MCF 10A (cell line): ENCODE measurements around the gene MRPL2. TPM values are rescaled to one million over a fixed set of nuclear protein-coding genes. Genes with fewer than 3 reads are reported as not detected.
A peak's percentile ranks its signal among the peaks of the same experiment; 100 is the strongest.

Experiments
- BruUV-seq: library from RNA; stranded (reverse); fragments of 400-500 nt; replicated peaks from 2 replicates; lab custom pipeline; 2021; lab: Mats Ljungman, UMichigan
- CTCF ChIA-PET: fragments of 300-600 bp; sonication (Branson Sonifier 250); formaldehyde crosslinking; extraction: SDS; loops from one replicate; lab custom pipeline; 2021; ENCODE audit warnings: antibody characterized with exemption, inconsistent platforms; lab: Yijun Ruan, JAX
- POLR2A ChIA-PET: fragments of 300-600, 350-650 bp; sonication (Branson Sonifier 250); formaldehyde crosslinking; extraction: SDS; loops from one replicate; lab custom pipeline; 2020; ENCODE audit warnings: antibody characterized with exemption, inconsistent platforms; lab: Yijun Ruan, JAX
- DNase-seq: peaks from one replicate; pipeline ENCODE4 v3.0.0-alpha.2; 2018; ENCODE audit not compliant: unreplicated experiment
- H3K27ac Mint-ChIP-seq: one replicate; pipeline ENCODE4 v1.8.0; 2022; ENCODE audit warnings: mild to moderate bottlenecking, low read depth, mixed read lengths; ENCODE audit not compliant: unreplicated experiment
- H3K27me3 Mint-ChIP-seq: one replicate; pipeline ENCODE4 v1.8.0; 2022; ENCODE audit warnings: mixed read lengths; ENCODE audit not compliant: insufficient read depth, unreplicated experiment
- H3K36me3 Mint-ChIP-seq: one replicate; pipeline ENCODE4 v1.8.0; 2022; ENCODE audit warnings: mild to moderate bottlenecking, moderate library complexity, mixed read lengths; ENCODE audit not compliant: insufficient read depth, unreplicated experiment
- H3K4me1 Mint-ChIP-seq: one replicate; pipeline ENCODE4 v1.8.0; 2022; ENCODE audit warnings: mixed read lengths; ENCODE audit not compliant: insufficient read depth, unreplicated experiment
- H3K4me3 Mint-ChIP-seq: one replicate; pipeline ENCODE4 v1.8.0; 2022; ENCODE audit warnings: mild to moderate bottlenecking, moderate library complexity, mixed read lengths; ENCODE audit not compliant: unreplicated experiment
- H3K9me3 Mint-ChIP-seq: one replicate; pipeline ENCODE4 v1.8.0; 2022; ENCODE audit warnings: mixed read lengths; ENCODE audit not compliant: unreplicated experiment
- intact Hi-C: fragments of 100-400 bp; cut with micrococcal nuclease; formaldehyde crosslinking; loops from 2 replicates; pipeline ENCODE4 v1.14.1; 2022
- total RNA-seq: library from RNA; stranded (reverse); gene quantifications from 2 replicates; pipeline ENCODE4 v1.2.3, GENCODE V29; 2022
- TF ChIP-seq, protein P1 (sequence below): fragments of 200-600 bp; IDR thresholded peaks from one replicate; pipeline ENCODE4 v1.8.0; 2022; ENCODE audit warnings: antibody characterized with exemption, mild to moderate bottlenecking; ENCODE audit not compliant: unreplicated experiment

The MRPL2 gene
- total RNA-seq, 1 experiment from 2014 or later = 155 TPM

DNA sequence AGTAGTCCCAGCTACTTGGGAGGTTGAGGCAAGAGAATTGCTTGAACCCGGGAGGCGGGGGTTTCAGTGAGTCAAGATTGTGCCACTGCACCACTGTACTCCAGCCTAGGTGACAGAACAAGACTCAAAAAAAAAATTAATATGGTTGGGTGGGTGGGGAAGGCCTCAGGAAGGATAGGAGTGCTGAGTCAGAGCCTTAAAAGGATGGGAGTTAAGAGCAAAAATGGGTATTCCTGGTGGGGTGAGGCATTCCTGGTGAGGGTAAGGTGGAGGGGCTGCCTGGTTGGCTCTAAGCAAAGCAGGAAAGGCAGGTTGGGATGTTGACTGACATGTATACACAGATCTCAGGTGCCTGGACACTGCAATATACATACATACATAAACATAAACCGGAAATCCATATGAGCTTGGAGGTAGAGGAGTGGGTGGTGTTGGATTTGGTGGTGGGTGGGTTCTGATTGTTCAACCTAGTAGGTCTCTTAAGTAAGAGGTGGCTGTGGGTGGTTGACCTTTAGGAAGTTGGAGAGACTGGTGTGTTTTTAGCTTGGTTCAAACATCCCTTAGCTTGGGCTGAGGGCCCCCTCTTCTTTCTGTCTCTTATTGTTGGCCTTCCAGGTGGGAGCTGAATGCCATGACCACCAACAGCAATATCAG lies 39.1 kb downstream of the MRPL2 start:
- Mint-ChIP-seq H3K27me3 (no peaks in the 10 kb centered on the region), H3K4me1 (peaks cover 15% of the 10 kb centered on the region), H3K27ac (no peak overlapping the region), H3K9me3 (no peaks in the 10 kb centered on the region), H3K36me3 (peaks cover 42% of the 10 kb centered on the region), H3K4me3 (no peak overlapping the region)
- intact Hi-C loops = no loop called here
- ChIA-PET POLR2A (interaction anchor here (0.7 to 3.4 kb wide), 12 partner anchors 12 to 273 kb away, joined by 3 to 35 read pairs (median 7); partner anchors contain the start of genes CNPY3, CUL7, CUL9 and KLC4), CTCF (interaction anchor here (0.6 to 1.2 kb wide), 6 partner anchors 13 to 151 kb away, joined by 3 to 5 read pairs (median 4); no protein-coding TSS in a partner anchor)
- TF ChIP-seq, protein P1, sequence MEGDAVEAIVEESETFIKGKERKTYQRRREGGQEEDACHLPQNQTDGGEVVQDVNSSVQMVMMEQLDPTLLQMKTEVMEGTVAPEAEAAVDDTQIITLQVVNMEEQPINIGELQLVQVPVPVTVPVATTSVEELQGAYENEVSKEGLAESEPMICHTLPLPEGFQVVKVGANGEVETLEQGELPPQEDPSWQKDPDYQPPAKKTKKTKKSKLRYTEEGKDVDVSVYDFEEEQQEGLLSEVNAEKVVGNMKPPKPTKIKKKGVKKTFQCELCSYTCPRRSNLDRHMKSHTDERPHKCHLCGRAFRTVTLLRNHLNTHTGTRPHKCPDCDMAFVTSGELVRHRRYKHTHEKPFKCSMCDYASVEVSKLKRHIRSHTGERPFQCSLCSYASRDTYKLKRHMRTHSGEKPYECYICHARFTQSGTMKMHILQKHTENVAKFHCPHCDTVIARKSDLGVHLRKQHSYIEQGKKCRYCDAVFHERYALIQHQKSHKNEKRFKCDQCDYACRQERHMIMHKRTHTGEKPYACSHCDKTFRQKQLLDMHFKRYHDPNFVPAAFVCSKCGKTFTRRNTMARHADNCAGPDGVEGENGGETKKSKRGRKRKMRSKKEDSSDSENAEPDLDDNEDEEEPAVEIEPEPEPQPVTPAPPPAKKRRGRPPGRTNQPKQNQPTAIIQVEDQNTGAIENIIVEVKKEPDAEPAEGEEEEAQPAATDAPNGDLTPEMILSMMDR = no peak
- DNase-seq = no peak
- BruUV-seq = no TSS peak

DNA sequence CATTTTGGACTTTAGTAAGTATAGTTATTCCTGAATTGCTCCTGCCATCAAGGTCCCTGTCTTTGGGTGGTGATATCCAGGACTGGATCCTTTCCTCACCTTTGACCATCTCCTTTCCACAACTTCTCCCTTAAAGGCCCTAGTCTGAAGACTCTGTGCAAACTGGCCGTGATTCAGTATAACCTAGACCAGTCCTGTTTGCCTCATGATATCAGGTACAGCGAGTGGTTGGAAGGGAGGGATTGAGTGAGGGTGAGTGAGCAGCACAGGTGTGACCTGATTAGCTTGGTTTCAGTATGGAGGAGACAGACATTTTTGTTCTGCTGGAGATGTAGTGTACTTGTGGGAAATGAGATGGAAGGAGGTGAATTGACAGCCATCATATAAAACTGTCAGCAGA lies 40.1 kb downstream of the MRPL2 start:
- H3K36me3 Mint-ChIP-seq = peaks cover 41% of the 10 kb centered on the region
- TF ChIP-seq, protein P1 = no peak
- intact Hi-C loops = no loop called here
- no peak for DNase-seq
- H3K27ac Mint-ChIP-seq = peak overlapping the region; percentile 16
- H3K9me3 Mint-ChIP-seq = no peaks in the 10 kb centered on the region
- no TSS peak for BruUV-seq
- peaks cover 17% of the 10 kb centered on the region for H3K4me1 Mint-ChIP-seq
- POLR2A ChIA-PET = interaction anchor here (0.7 kb wide), 2 partner anchors 40 to 91 kb away, joined by 3 to 4 read pairs; partner anchors contain the start of genes KLC4 and MRPL2
- no peak overlapping the region for H3K4me3 Mint-ChIP-seq
- no peaks in the 10 kb centered on the region for H3K27me3 Mint-ChIP-seq
- CTCF ChIA-PET = no interaction called here

DNA sequence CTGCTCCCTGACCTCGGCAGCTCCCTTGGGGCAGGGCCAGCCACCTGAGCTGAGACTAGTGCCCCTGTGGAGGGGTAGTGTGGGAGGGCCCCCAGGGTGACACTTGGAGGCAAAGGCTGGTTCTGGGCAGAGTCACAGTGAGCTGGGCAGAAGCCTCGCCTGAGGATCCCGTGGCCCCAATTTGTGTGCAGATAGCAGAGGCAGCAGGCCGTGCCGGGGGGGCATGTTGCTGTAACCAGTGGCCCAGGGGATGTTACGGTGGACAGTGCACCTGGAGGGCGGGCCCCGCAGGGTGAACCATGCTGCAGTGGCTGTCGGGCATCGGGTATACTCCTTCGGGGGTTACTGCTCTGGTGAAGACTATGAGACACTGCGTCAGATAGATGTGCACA lies 42.3 kb downstream of the MRPL2 start:
- DNase-seq = no peak
- H3K4me3 Mint-ChIP-seq = no peak overlapping the region
- CTCF ChIA-PET = interaction anchor here (2.7 kb wide), 1 partner anchor 127 kb away, joined by 11 read pairs; no protein-coding TSS in a partner anchor
- H3K36me3 Mint-ChIP-seq = peaks cover 40% of the 10 kb centered on the region
- POLR2A ChIA-PET = interaction anchor here (0.6 to 4.9 kb wide), 4 partner anchors 37 to 321 kb away, joined by 3 to 53 read pairs (median 26); partner anchors contain the start of genes CUL7, KLC4 and MRPL2
- peaks cover 31% of the 10 kb centered on the region for H3K4me1 Mint-ChIP-seq
- no peaks in the 10 kb centered on the region for H3K9me3 Mint-ChIP-seq
- intact Hi-C loops = no loop called here
- H3K27ac Mint-ChIP-seq = no peak overlapping the region
- no peaks in the 10 kb centered on the region for H3K27me3 Mint-ChIP-seq
- no TSS peak for BruUV-seq
- TF ChIP-seq, protein P1 = no peak

DNA sequence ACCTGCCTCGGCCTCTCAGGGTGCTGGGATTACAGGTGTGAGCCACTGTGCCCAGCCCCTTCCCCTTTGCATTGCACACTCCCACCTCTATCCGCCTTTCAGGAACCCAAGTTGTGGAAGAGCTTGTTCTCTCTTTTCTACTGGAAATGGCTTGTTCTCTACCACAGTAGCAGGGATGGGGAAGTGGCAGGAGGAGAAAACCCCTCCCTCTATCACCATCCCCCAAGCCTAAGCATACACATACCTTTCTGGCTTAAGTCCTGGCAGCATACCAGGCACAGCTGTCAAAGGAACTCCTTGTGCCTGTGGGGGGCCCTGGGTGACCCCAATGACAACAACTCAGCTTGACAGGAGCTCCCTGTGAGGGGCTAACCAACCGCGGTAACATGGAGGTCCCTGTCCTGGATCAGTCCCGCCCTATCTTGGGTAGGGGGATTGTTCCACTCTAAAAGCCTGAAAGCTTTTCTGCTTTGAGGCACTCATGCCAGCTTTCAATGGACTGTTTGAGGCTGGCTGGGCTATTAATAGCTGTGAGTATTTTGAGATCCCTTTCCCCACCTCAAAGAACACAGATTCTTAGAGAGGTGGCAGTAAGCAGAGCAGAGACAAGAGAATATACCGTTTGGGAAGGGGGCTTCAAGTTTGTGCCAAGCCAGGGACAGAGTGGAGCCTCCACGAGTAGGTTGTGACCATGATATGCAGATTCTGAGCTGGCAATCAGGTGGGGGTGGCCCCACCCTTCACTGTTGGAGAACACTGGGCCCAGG lies 42.9 kb downstream of the MRPL2 start:
- TF ChIP-seq, protein P1 = no peak
- intact Hi-C loops = no loop called here
- BruUV-seq = no TSS peak
- H3K4me1 Mint-ChIP-seq = peaks cover 32% of the 10 kb centered on the region
- POLR2A ChIA-PET = interaction anchor here (0.5 to 4.9 kb wide), 6 partner anchors 9 to 322 kb away, joined by 3 to 53 read pairs (median 4); partner anchors contain the start of genes CUL7, KLC4 and MRPL2
- H3K9me3 Mint-ChIP-seq = no peaks in the 10 kb centered on the region
- no peaks in the 10 kb centered on the region for H3K27me3 Mint-ChIP-seq
- H3K36me3 Mint-ChIP-seq = peaks cover 35% of the 10 kb centered on the region
- peak overlapping the region; percentile 39 for H3K4me3 Mint-ChIP-seq
- H3K27ac Mint-ChIP-seq = no peak overlapping the region
- no peak for DNase-seq
- CTCF ChIA-PET = interaction anchor here (0.6 to 2.7 kb wide), 7 partner anchors 27 to 156 kb away, joined by 3 to 11 read pairs (median 3); no protein-coding TSS in a partner anchor
